IMR-90 (cell line): ENCODE data around the gene TCHP. TPM values are rescaled to one million over a fixed set of nuclear protein-coding genes. Genes with fewer than 3 reads are reported as not detected.

Experiments
- ATAC-seq: fragments of 200-7000 bp; cut with Tn5 transposase; 2 replicates; pipeline ENCODE4 v1.9.1; 2020; ENCODE audit warnings: low read depth, mild to moderate bottlenecking, moderate library complexity
- BruUV-seq: library from RNA; stranded (reverse); fragments of 400-500 nt; replicated peaks from 2 replicates; lab custom pipeline; 2021; lab: Mats Ljungman, UMichigan
- CTCF ChIA-PET: fragments of 300-600 bp; formaldehyde crosslinking; extraction: SDS; loops from one replicate; lab custom pipeline; 2021; ENCODE audit warnings: antibody characterized with exemption; lab: Yijun Ruan, JAX
- POLR2A ChIA-PET: fragments of 300-600 bp; sonication (Branson Sonifier 250); formaldehyde crosslinking; loops from one replicate; lab custom pipeline; 2022; ENCODE audit warnings: antibody characterized with exemption; ENCODE audit not compliant: unreplicated experiment; lab: Charles Lee
- DNase-seq: peaks from one replicate; pipeline ENCODE4 v3.0.0; 2013
- H2AFZ ChIP-seq: replicated peaks from 2 replicates; pipeline ENCODE3; 2013; ENCODE audit warnings: low read length, mild to moderate bottlenecking; ENCODE audit not compliant: poor library complexity
- H2AK5ac ChIP-seq: 2 replicates; pipeline ENCODE4 v1.6.1; 2013; ENCODE audit warnings: low read depth, low read length, inconsistent platforms
- H2AK9ac ChIP-seq: replicated peaks from 2 replicates; pipeline ENCODE3; 2013; ENCODE audit warnings: mild to moderate bottlenecking, low read depth, low read length, moderate library complexity; ENCODE audit not compliant: poor library complexity
- H2BK120ac ChIP-seq: 2 replicates; pipeline ENCODE4 v1.6.1; 2013; ENCODE audit warnings: low read depth, low read length, inconsistent platforms
- H2BK15ac ChIP-seq: 3 replicates; pipeline ENCODE4 v1.6.1; 2013; ENCODE audit warnings: low read depth, low read length, inconsistent platforms
- H2BK20ac ChIP-seq: 2 replicates; pipeline ENCODE4 v1.6.1; 2013; ENCODE audit warnings: low read depth, mild to moderate bottlenecking, inconsistent platforms, low read length, moderate library complexity
- H2BK5ac ChIP-seq: 2 replicates; pipeline ENCODE4 v1.6.1; 2013; ENCODE audit warnings: mild to moderate bottlenecking, low read depth, low read length, inconsistent platforms; ENCODE audit not compliant: poor library complexity, severe bottlenecking
- H3K14ac ChIP-seq: replicated peaks from 2 replicates; pipeline ENCODE4 v1.6.1; 2013; ENCODE audit warnings: low read depth, low read length, inconsistent platforms
- H3K18ac ChIP-seq: 2 replicates; pipeline ENCODE4 v1.6.1; 2013; ENCODE audit warnings: low read depth, low read length, control low read depth
- H3K23ac ChIP-seq: 2 replicates; pipeline ENCODE4 v1.6.1; 2013; ENCODE audit warnings: low read depth, low read length, inconsistent platforms
- H3K27ac ChIP-seq: 2 replicates; pipeline ENCODE4 v1.5.1; 2013; ENCODE audit warnings: mild to moderate bottlenecking, control low read depth, low read length; ENCODE audit not compliant: insufficient read depth
- H3K27me3 ChIP-seq: 2 replicates; pipeline ENCODE4 v1.6.1; 2013; ENCODE audit warnings: low read length; ENCODE audit not compliant: control insufficient read depth, insufficient read depth
- H3K36me3 ChIP-seq: 2 replicates; pipeline ENCODE4 v1.6.1; 2013; ENCODE audit warnings: low read length, mixed read lengths; ENCODE audit not compliant: control insufficient read depth, insufficient read depth
- H3K4ac ChIP-seq: 2 replicates; pipeline ENCODE4 v1.6.1; 2013; ENCODE audit warnings: low read depth, low read length, inconsistent platforms
- H3K4me1 ChIP-seq: 2 replicates; pipeline ENCODE4 v1.6.1; 2013; ENCODE audit warnings: low read length, mixed read lengths; ENCODE audit not compliant: control insufficient read depth, insufficient read depth
- H3K4me2 ChIP-seq: 2 replicates; pipeline ENCODE4 v1.6.1; 2013; ENCODE audit warnings: low read depth, mild to moderate bottlenecking, control low read depth, low read length, moderate library complexity
- H3K4me3 ChIP-seq: 2 replicates; pipeline ENCODE4 v1.5.1; 2013; ENCODE audit warnings: low read depth, mild to moderate bottlenecking, control low read depth, low read length, moderate library complexity; ENCODE audit not compliant: insufficient read depth
- H3K56ac ChIP-seq: 2 replicates; pipeline ENCODE4 v1.6.1; 2013; ENCODE audit warnings: low read length, inconsistent platforms; ENCODE audit not compliant: insufficient read depth; ENCODE audit errors: extremely low read depth
- H3K79me1 ChIP-seq, 2 experiments: 2 replicates each; pipeline ENCODE4 v1.6.1; 2013; ENCODE audit warnings: low read length in 2 of 2, inconsistent platforms in 1 of 2, low read depth in 1 of 2
- H3K9ac ChIP-seq: 2 replicates; pipeline ENCODE4 v1.6.1; 2013; ENCODE audit warnings: low read depth, low read length, control low read depth
- H3K9me1 ChIP-seq: 2 replicates; pipeline ENCODE4 v1.6.1; 2013; ENCODE audit warnings: low read length, inconsistent platforms; ENCODE audit not compliant: insufficient read depth
- H3K9me3 ChIP-seq: 2 replicates; pipeline ENCODE4 v1.6.1; 2013; ENCODE audit warnings: low read length; ENCODE audit not compliant: control insufficient read depth, insufficient read depth
- H4K20me1 ChIP-seq: 2 replicates; pipeline ENCODE4 v1.6.1; 2013; ENCODE audit warnings: low read length, inconsistent platforms; ENCODE audit not compliant: insufficient read depth
- H4K5ac ChIP-seq: 2 replicates; pipeline ENCODE4 v1.6.1; 2013; ENCODE audit warnings: mild to moderate bottlenecking, low read depth, low read length, control low read depth
- H4K8ac ChIP-seq, 2 experiments: 2 replicates each; pipeline ENCODE4 v1.6.1; 2013; ENCODE audit warnings: low read depth in 2 of 2, low read length in 2 of 2, control low read depth in 1 of 2, inconsistent platforms in 1 of 2
- H4K91ac ChIP-seq: 2 replicates; pipeline ENCODE4 v1.6.1; 2013; ENCODE audit warnings: low read depth, low read length, inconsistent platforms; ENCODE audit not compliant: insufficient read depth
- CHD1 ChIP-seq: IDR thresholded peaks from 2 replicates; pipeline ENCODE4 v1.6.1; 2012; ENCODE audit warnings: low read depth, low read length, improper control_type of control experiment
- MXI1 ChIP-seq: IDR thresholded peaks from 2 replicates; pipeline ENCODE4 v1.6.1; 2012; ENCODE audit warnings: low read depth, mild to moderate bottlenecking, low read length, moderate library complexity, borderline replicate concordance
- USF2 ChIP-seq: fragments of 150-350 bp; IDR thresholded peaks from 2 replicates; pipeline ENCODE4 v1.6.1; 2017; ENCODE audit warnings: mild to moderate bottlenecking, antibody characterized with exemption, low read length, low read depth
- WGBS, 2 experiments: methylation state at CpG; one replicate each; pipeline versions ENCODE4 v1.1.5 to v1.1.7; 2013; ENCODE audit warnings: missing lambda C conversion rate in 2 of 2; ENCODE audit not compliant: insufficient read length in 1 of 2; ENCODE audit errors: extremely low coverage in 2 of 2; 5-methylcytosine and 5-hydroxymethylcytosine counted together
- dilution Hi-C: fragments of 300-500 bp; cut with HindIII; formaldehyde crosslinking; loops from one replicate; pipeline ENCODE4 v1.14.3; 2018; ENCODE audit warnings: low sequenced_read_pairs; ENCODE audit not compliant: unreplicated experiment
- in situ Hi-C: fragments of 300-500 bp; cut with MboI; formaldehyde crosslinking; loops from 3 replicates; pipeline ENCODE4 v1.14.3; 2019; ENCODE audit warnings: low sequenced_read_pairs, inconsistent platforms, mixed read lengths
- intact Hi-C: fragments of 100-400 bp; cut with micrococcal nuclease; formaldehyde crosslinking; loops from 2 replicates; pipeline ENCODE4 v1.10.0; 2022
- polyA plus RNA-seq, 3 experiments: library from polyadenylated mRNA; depleted of rRNA; stranded (reverse); fragments of >200 nt; gene quantifications; 2 replicates each; pipeline ENCODE4 v1.2.3, GENCODE V29; 2012; ENCODE audit warnings: low replicate concordance in 1 of 3
- total RNA-seq: library from RNA; depleted of rRNA; stranded (reverse); fragments of >200 nt; gene quantifications from 2 replicates; pipeline ENCODE4 v1.2.3, GENCODE V29; 2012

Gene TCHP
- total and polyA plus RNA-seq, 2 of the 4 experiments (the other 2 are of a cell fraction): 6.1 to 13.4 TPM

- no peak overlapping the region for H3K23ac ChIP-seq
- peaks cover 16% of the 10 kb centered on the region for H3K4me1 ChIP-seq
- peak overlapping the region; percentile 40; the same call in 1 of the 2 replicates for H2AK5ac ChIP-seq
- H2BK5ac ChIP-seq: peak overlapping the region; percentile 27
- BruUV-seq: no TSS peak
- H3K4me2 ChIP-seq: peak overlapping the region; percentile 20; the same call in 1 of the 2 replicates
- H3K27me3 ChIP-seq: no peaks in the 10 kb centered on the region
- no peak overlapping the region for H2BK20ac ChIP-seq
- no peak overlapping the region for H4K8ac ChIP-seq
- peaks cover 31% of the 10 kb centered on the region for H3K36me3 ChIP-seq
- H4K91ac ChIP-seq: no peak overlapping the region
- peaks cover 12 to 55% of the 10 kb centered on the region in 2 experiments; a peak in 3 of 4 replicates for H3K79me1 ChIP-seq
- no CpG with 5 or more reads among the region's 6 CpGs for WGBS, 2 experiments
- in situ Hi-C loops (no loop called here), intact Hi-C loops (no loop called here), dilution Hi-C loops (no loop called here)
- no peaks in the 10 kb centered on the region for H4K20me1 ChIP-seq
- H3K56ac ChIP-seq: no peak overlapping the region
- H2AK9ac ChIP-seq: no peak overlapping the region
- TF ChIP-seq MXI1 (no peak), USF2 (no peak), CHD1 (no peak)
- DNase-seq: no peak
- no peak overlapping the region for H3K14ac ChIP-seq
- H3K9ac ChIP-seq: no peak overlapping the region
- H3K18ac ChIP-seq: no peak overlapping the region
- ChIA-PET POLR2A (interaction anchor here (0.6 kb wide), 1 partner anchor 354 kb away, joined by 5 read pairs; no protein-coding TSS in a partner anchor), CTCF (interaction anchor here (0.6 kb wide), 1 partner anchor 1834 kb away, joined by 3 read pairs; no protein-coding TSS in a partner anchor)
- H2BK15ac ChIP-seq: no peak overlapping the region
- H3K9me3 ChIP-seq: no peaks in the 10 kb centered on the region
- H3K4ac ChIP-seq: no peak overlapping the region; the same call in 1 of the 2 replicates
- peaks cover 26% of the 10 kb centered on the region for H3K9me1 ChIP-seq
- no peak overlapping the region for H4K5ac ChIP-seq
- H3K4me3 ChIP-seq: no peak overlapping the region
- no peak overlapping the region for H2BK120ac ChIP-seq
- H2AFZ ChIP-seq: no peak overlapping the region
- ATAC-seq: no peak; the same call in 1 of the 2 replicates
- no peak overlapping the region for H3K27ac ChIP-seq
Observed at GRCh38 chr12:109940339-109940923, 40.4 kb downstream of the TCHP start.
